Subcutaneous abdominal adipose tissue (tissue), 5 donors: Measurements from ENCODE around the gene LRP1B.
"Not testable (repeated sequence)": the region's sequence is repeated elsewhere in the genome, so short reads cannot be mapped to it uniquely, and the experiment has no call there.

Source experiments
- H3K27ac ChIP-seq: one replicate; pipeline ENCODE4 v1.7.0; 2013; ENCODE audit warnings: low read depth, mild to moderate bottlenecking, inconsistent platforms, low read length, moderate library complexity
- H3K27me3 ChIP-seq, 5 donors: one replicate each; pipeline ENCODE4 v1.7.0; 2013; ENCODE audit warnings: low read length in 5 of 5, inconsistent platforms in 1 of 5; ENCODE audit not compliant: control insufficient read depth in 5 of 5, insufficient read depth in 4 of 5
- H3K36me3 ChIP-seq, 5 donors: one replicate each; pipeline ENCODE4 v1.7.0; 2013; ENCODE audit warnings: low read length in 5 of 5; ENCODE audit not compliant: control insufficient read depth in 5 of 5, insufficient read depth in 5 of 5
- H3K4me1 ChIP-seq, 5 donors: one replicate each; pipeline ENCODE4 v1.7.0; 2013; ENCODE audit warnings: low read length in 5 of 5, mild to moderate bottlenecking in 3 of 5, moderate library complexity in 1 of 5; ENCODE audit not compliant: control insufficient read depth in 5 of 5, insufficient read depth in 5 of 5
- H3K4me3 ChIP-seq, 5 donors: one replicate each; pipeline ENCODE4 v1.7.0; 2013; ENCODE audit warnings: low read length in 5 of 5, low read depth in 1 of 5
- H3K9ac ChIP-seq, 5 donors: one replicate each; pipeline ENCODE4 v1.7.0; 2013; ENCODE audit warnings: low read length in 5 of 5, mild to moderate bottlenecking in 4 of 5, moderate library complexity in 3 of 5
- H3K9me3 ChIP-seq, 5 donors: one replicate each; pipeline ENCODE4 v1.7.0; 2013; ENCODE audit warnings: low read length in 5 of 5; ENCODE audit not compliant: control insufficient read depth in 5 of 5
- donor health status: healthy.
- donor health status: healthy.
- donor health status: healthy.
- donor health status: healthy.
- donor health status: healthy.

The LRP1B gene

GRCh38 chr2:141824790-141825189 lies 306.0 kb downstream of the LRP1B start:
- Histone ChIP-seq H3K4me1 (no peaks in the 10 kb centered on the region), H3K9ac (no peak overlapping the region)

GRCh38 chr2:141820893-141821292 lies 309.9 kb downstream of the LRP1B start:
- Histone ChIP-seq H3K27ac (no peak overlapping the region), H3K4me3 (no peak overlapping the region)

More at GRCh38 chr2:141824790-141825189, 306.0 kb downstream of the LRP1B start:
- Histone ChIP-seq H3K4me3 (no peak overlapping the region), H3K27ac (no peak overlapping the region), H3K36me3 (no peaks in the 10 kb centered on the region), H3K27me3 (no peaks in the 10 kb centered on the region), H3K9me3 (no peaks in the 10 kb centered on the region)

GRCh38 chr2:141815320-141815719 lies 315.5 kb downstream of the LRP1B start:
- H3K9me3 ChIP-seq = peaks cover 2 to 12% (median 11%) of the 10 kb centered on the region in 5 donors
- H3K27me3 ChIP-seq, H3K4me1 ChIP-seq, H3K27ac ChIP-seq, H3K36me3 ChIP-seq, H3K4me3 ChIP-seq, H3K9ac ChIP-seq: not testable (repeated sequence)

More at GRCh38 chr2:141820893-141821292, 309.9 kb downstream of the LRP1B start:
- peaks cover 0 to 3% (median 0%) of the 10 kb centered on the region in 5 donors for H3K9me3 ChIP-seq
- no peak overlapping the region for H3K9ac ChIP-seq
- no peaks in the 10 kb centered on the region for H3K36me3 ChIP-seq
- no peaks in the 10 kb centered on the region for H3K4me1 ChIP-seq
- H3K27me3 ChIP-seq = no peaks in the 10 kb centered on the region

- peaks cover 2 to 12% (median 11%) of the 10 kb centered on the region in 5 donors for H3K9me3 ChIP-seq
- no peaks in the 10 kb centered on the region for H3K4me1 ChIP-seq
- no peak overlapping the region for H3K4me3 ChIP-seq
- H3K36me3 ChIP-seq = no peaks in the 10 kb centered on the region
- no peak overlapping the region for H3K27ac ChIP-seq
- no peaks in the 10 kb centered on the region for H3K27me3 ChIP-seq
- H3K9ac ChIP-seq = no peak overlapping the region
Observed at GRCh38 chr2:141814150-141814549, 316.7 kb downstream of the LRP1B start.

GRCh38 chr2:141810148-141810547 lies 320.7 kb downstream of the LRP1B start:
- Histone ChIP-seq H3K4me1 (no peaks in the 10 kb centered on the region), H3K36me3 (no peaks in the 10 kb centered on the region), H3K4me3 (no peak overlapping the region)

GRCh38 chr2:141806090-141806489 lies 324.7 kb downstream of the LRP1B start:
- Histone ChIP-seq H3K4me1 (no peaks in the 10 kb centered on the region), H3K27me3 (no peaks in the 10 kb centered on the region), H3K27ac (no peak overlapping the region), H3K9me3 (peaks cover 0 to 3% (median 0%) of the 10 kb centered on the region in 5 donors), H3K9ac (no peak overlapping the region), H3K36me3 (no peaks in the 10 kb centered on the region), H3K4me3 (no peak overlapping the region)

More at GRCh38 chr2:141810148-141810547, 320.7 kb downstream of the LRP1B start:
- no peak overlapping the region for H3K9ac ChIP-seq
- H3K27ac ChIP-seq = no peak overlapping the region
- H3K27me3 ChIP-seq = no peaks in the 10 kb centered on the region
- H3K9me3 ChIP-seq = peaks cover 2 to 9% (median 7%) of the 10 kb centered on the region in 5 donors

GRCh38 chr2:141805302-141805701 lies 325.5 kb downstream of the LRP1B start:
- Histone ChIP-seq H3K27me3 (no peaks in the 10 kb centered on the region), H3K27ac (no peak overlapping the region), H3K4me1 (no peaks in the 10 kb centered on the region), H3K36me3 (no peaks in the 10 kb centered on the region), H3K9ac (no peak overlapping the region), H3K4me3 (no peak overlapping the region), H3K9me3 (peaks cover 0 to 3% (median 0%) of the 10 kb centered on the region in 5 donors)

- Histone ChIP-seq H3K27me3 (no peaks in the 10 kb centered on the region), H3K9ac (no peak overlapping the region), H3K36me3 (no peaks in the 10 kb centered on the region), H3K4me3 (no peak overlapping the region), H3K9me3 (peaks cover 0 to 6% (median 0%) of the 10 kb centered on the region in 5 donors), H3K4me1 (peaks cover 0 to 1% (median 0%) of the 10 kb centered on the region in 5 donors), H3K27ac (no peak overlapping the region)
Observed at GRCh38 chr2:141796449-141796848, 334.4 kb downstream of the LRP1B start.

- no peaks in the 10 kb centered on the region for H3K27me3 ChIP-seq
- H3K4me3 ChIP-seq = no peak overlapping the region
- no peak overlapping the region for H3K9ac ChIP-seq
- no peaks in the 10 kb centered on the region for H3K9me3 ChIP-seq
- H3K4me1 ChIP-seq = peaks cover 0 to 3% (median 0%) of the 10 kb centered on the region in 5 donors
- no peaks in the 10 kb centered on the region for H3K36me3 ChIP-seq
- no peak overlapping the region for H3K27ac ChIP-seq
Observed at GRCh38 chr2:141791521-141791920, 339.3 kb downstream of the LRP1B start.

- Histone ChIP-seq H3K27ac (no peak overlapping the region), H3K27me3 (no peaks in the 10 kb centered on the region), H3K9me3 (no peaks in the 10 kb centered on the region)
Observed at GRCh38 chr2:141782574-141782973, 348.2 kb downstream of the LRP1B start.

More at GRCh38 chr2:141782574-141782973, 348.2 kb downstream of the LRP1B start:
- Histone ChIP-seq H3K4me1 (no peaks in the 10 kb centered on the region), H3K4me3 (no peak overlapping the region), H3K9ac (no peak overlapping the region), H3K36me3 (no peaks in the 10 kb centered on the region)
